HFFc6 (cell line): ENCODE measurements around the gene CFAP100. TPM values are rescaled to one million over a fixed set of nuclear protein-coding genes. Genes with fewer than 3 reads are reported as not detected.

Experiments used
- DNase-seq: peaks from one replicate; pipeline ENCODE4 v3.0.0-alpha.2; 2018
- H3K27ac Mint-ChIP-seq: 2 replicates; pipeline ENCODE4 v1.8.0; 2020; ENCODE audit warnings: mild to moderate bottlenecking, mixed read lengths
- H3K27me3 Mint-ChIP-seq: 2 replicates; pipeline ENCODE4 v1.8.0; 2021; ENCODE audit warnings: mild to moderate bottlenecking, moderate library complexity, mixed read lengths; ENCODE audit not compliant: insufficient read depth
- H3K36me3 Mint-ChIP-seq: 2 replicates; pipeline ENCODE4 v1.8.0; 2021; ENCODE audit warnings: low read depth, mixed read lengths
- H3K4me1 Mint-ChIP-seq: 2 replicates; pipeline ENCODE4 v1.8.0; 2020; ENCODE audit warnings: low read depth, mixed read lengths
- H3K4me3 Mint-ChIP-seq: 2 replicates; pipeline ENCODE4 v1.8.0; 2020; ENCODE audit warnings: mild to moderate bottlenecking, moderate library complexity, mixed read lengths
- H3K9me3 Mint-ChIP-seq: 2 replicates; pipeline ENCODE4 v1.8.0; 2020; ENCODE audit warnings: mild to moderate bottlenecking, mixed read lengths
- total RNA-seq, 6 experiments: library from RNA; stranded (reverse); fragmentation: NEBNext Ultra II Directional; extraction: Animal tissue kit (Norgen Biotek cat#: 25700); gene quantifications; 2 replicates in 1 of 6; 3 replicates in 5 of 6; pipeline ENCODE4 v1.2.3, GENCODE V29; 2021
- TF ChIP-seq, protein P1 (sequence below): fragments of 200-600 bp; sonication (generic); IDR thresholded peaks from 2 replicates; pipeline ENCODE4 v1.5.0; 2021; ENCODE audit warnings: antibody characterized with exemption, mild to moderate bottlenecking

The CFAP100 gene
- total RNA-seq, 6 experiments from 2014 or later = not detected

DNA sequence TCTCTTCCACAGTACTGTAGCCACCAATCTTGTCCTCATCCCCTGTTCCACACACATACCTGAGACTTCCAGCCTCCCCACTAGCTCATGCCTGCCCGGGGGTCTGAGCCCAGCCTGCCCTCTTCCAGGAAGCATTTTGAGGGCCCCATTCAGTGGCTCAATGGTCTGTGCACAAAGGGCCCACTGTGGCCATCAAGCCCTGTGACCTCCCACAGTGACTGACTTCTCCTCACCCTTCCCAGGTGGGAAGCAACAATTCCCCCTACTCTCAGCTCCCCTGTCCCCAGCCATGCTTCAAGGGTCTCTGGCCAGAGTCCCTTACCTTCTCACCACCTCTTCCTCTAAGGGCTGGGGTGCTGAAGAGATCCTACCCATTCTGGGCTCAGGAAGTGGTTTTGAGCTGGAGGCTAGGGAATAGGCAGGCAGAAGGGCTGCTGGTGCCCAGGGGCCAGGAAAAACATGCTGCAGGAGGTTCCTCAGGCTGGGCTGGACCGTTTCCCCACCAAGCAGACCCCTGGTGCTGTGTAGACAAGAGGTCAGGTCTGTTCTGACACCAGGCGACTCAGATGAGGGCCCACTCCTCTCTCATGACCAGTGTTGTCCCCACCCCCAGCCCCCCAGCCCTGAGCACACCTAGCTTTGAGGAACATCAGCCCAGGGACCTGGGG lies 34.5 kb upstream of the CFAP100 start:
- H3K36me3 Mint-ChIP-seq = no peaks in the 10 kb centered on the region
- TF ChIP-seq, protein P1, sequence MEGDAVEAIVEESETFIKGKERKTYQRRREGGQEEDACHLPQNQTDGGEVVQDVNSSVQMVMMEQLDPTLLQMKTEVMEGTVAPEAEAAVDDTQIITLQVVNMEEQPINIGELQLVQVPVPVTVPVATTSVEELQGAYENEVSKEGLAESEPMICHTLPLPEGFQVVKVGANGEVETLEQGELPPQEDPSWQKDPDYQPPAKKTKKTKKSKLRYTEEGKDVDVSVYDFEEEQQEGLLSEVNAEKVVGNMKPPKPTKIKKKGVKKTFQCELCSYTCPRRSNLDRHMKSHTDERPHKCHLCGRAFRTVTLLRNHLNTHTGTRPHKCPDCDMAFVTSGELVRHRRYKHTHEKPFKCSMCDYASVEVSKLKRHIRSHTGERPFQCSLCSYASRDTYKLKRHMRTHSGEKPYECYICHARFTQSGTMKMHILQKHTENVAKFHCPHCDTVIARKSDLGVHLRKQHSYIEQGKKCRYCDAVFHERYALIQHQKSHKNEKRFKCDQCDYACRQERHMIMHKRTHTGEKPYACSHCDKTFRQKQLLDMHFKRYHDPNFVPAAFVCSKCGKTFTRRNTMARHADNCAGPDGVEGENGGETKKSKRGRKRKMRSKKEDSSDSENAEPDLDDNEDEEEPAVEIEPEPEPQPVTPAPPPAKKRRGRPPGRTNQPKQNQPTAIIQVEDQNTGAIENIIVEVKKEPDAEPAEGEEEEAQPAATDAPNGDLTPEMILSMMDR = no peak
- no peak overlapping the region for H3K4me3 Mint-ChIP-seq
- H3K9me3 Mint-ChIP-seq = no peaks in the 10 kb centered on the region
- no peak for DNase-seq
- H3K27me3 Mint-ChIP-seq = peaks cover 36% of the 10 kb centered on the region
- H3K27ac Mint-ChIP-seq = no peak overlapping the region
- H3K4me1 Mint-ChIP-seq = peaks cover 12% of the 10 kb centered on the region

GRCh38 chr3:126360714-126361060 lies 34.0 kb upstream of the CFAP100 start:
- H3K9me3 Mint-ChIP-seq = no peaks in the 10 kb centered on the region
- H3K4me3 Mint-ChIP-seq = no peak overlapping the region
- H3K27me3 Mint-ChIP-seq = peaks cover 40% of the 10 kb centered on the region

GRCh38 chr3:126361211-126361610 lies 33.5 kb upstream of the CFAP100 start:
- no peak for DNase-seq
- no peak overlapping the region for H3K4me3 Mint-ChIP-seq
- H3K27ac Mint-ChIP-seq = no peak overlapping the region
- no peaks in the 10 kb centered on the region for H3K36me3 Mint-ChIP-seq
- peaks cover 41% of the 10 kb centered on the region for H3K27me3 Mint-ChIP-seq
- no peaks in the 10 kb centered on the region for H3K9me3 Mint-ChIP-seq
- TF ChIP-seq, protein P1 = no peak
- H3K4me1 Mint-ChIP-seq = peaks cover 6% of the 10 kb centered on the region

More at GRCh38 chr3:126360714-126361060, 34.0 kb upstream of the CFAP100 start:
- no peak for DNase-seq
- Mint-ChIP-seq H3K4me1 (peaks cover 7% of the 10 kb centered on the region), H3K36me3 (no peaks in the 10 kb centered on the region), H3K27ac (no peak overlapping the region)
- TF ChIP-seq, protein P1 = no peak

- no peaks in the 10 kb centered on the region for H3K9me3 Mint-ChIP-seq
- no peak overlapping the region for H3K4me3 Mint-ChIP-seq
- peaks cover 31% of the 10 kb centered on the region for H3K27me3 Mint-ChIP-seq
- H3K27ac Mint-ChIP-seq = no peak overlapping the region
- no peak for DNase-seq
- H3K4me1 Mint-ChIP-seq = peaks cover 7% of the 10 kb centered on the region
- TF ChIP-seq, protein P1 = no peak
- H3K36me3 Mint-ChIP-seq = no peaks in the 10 kb centered on the region
These were observed 30.5 kb upstream of the CFAP100 start for GRCh38 chr3:126364130-126364695.

GRCh38 chr3:126364731-126365301 lies 29.9 kb upstream of the CFAP100 start:
- no peak for DNase-seq
- TF ChIP-seq, protein P1 = no peak

More at GRCh38 chr3:126364731-126365301, 29.9 kb upstream of the CFAP100 start:
- no peak overlapping the region for H3K4me3 Mint-ChIP-seq
- peaks cover 27% of the 10 kb centered on the region for H3K27me3 Mint-ChIP-seq
- H3K36me3 Mint-ChIP-seq = no peaks in the 10 kb centered on the region
- no peak overlapping the region for H3K27ac Mint-ChIP-seq
- H3K4me1 Mint-ChIP-seq = peaks cover 7% of the 10 kb centered on the region
- no peaks in the 10 kb centered on the region for H3K9me3 Mint-ChIP-seq
